ENCODE data around the gene SLC39A13.
A peak's percentile ranks its signal among the peaks of the same experiment; 100 is the strongest.

Gene SLC39A13

GRCh38 chr11:47453365-47453764, 45.0 kb downstream of the SLC39A13 start:
- DNase-seq (ENCODE audit: low read depth in 2 of 2), result no peak

- peak; percentile 65 to 68 for DNase-seq (ENCODE audit: low read depth in 2 of 2)
Measured at GRCh38 chr11:47454258-47454671, 45.9 kb downstream of the SLC39A13 start.

- DNase-seq (ENCODE audit: low read depth in 2 of 2), result no peak
Measured at GRCh38 chr11:47460571-47461235, 52.3 kb downstream of the SLC39A13 start.

- DNase-seq (ENCODE audit: low read depth in 2 of 2), result no peak
Measured at GRCh38 chr11:47461876-47462275, 53.5 kb downstream of the SLC39A13 start.

GRCh38 chr11:47464483-47464882, 56.1 kb downstream of the SLC39A13 start:
- no peak for DNase-seq (ENCODE audit: low read depth in 2 of 2)
